Sigmoid colon (tissue), 4 donors: Measurements from ENCODE around the gene HADHA.

Source experiments
- POLR2AphosphoS5 ChIP-seq, 4 donors: sonication (generic); formaldehyde crosslinking; IDR thresholded peaks; one replicate each; pipeline ENCODE4 v1.6.1; 2017; ENCODE audit warnings: antibody characterized with exemption in 4 of 4
- TF ChIP-seq, protein P1 (sequence below), 4 experiments: fragments of 450-650 bp in 3 of 4; fragments of 200-600 bp in 1 of 4; IDR thresholded peaks; one replicate each; pipeline ENCODE4 v1.5.1; 2016 to 2019; ENCODE audit warnings: antibody characterized with exemption in 4 of 4, mild to moderate bottlenecking in 3 of 4, moderate library complexity in 2 of 4

DNA sequence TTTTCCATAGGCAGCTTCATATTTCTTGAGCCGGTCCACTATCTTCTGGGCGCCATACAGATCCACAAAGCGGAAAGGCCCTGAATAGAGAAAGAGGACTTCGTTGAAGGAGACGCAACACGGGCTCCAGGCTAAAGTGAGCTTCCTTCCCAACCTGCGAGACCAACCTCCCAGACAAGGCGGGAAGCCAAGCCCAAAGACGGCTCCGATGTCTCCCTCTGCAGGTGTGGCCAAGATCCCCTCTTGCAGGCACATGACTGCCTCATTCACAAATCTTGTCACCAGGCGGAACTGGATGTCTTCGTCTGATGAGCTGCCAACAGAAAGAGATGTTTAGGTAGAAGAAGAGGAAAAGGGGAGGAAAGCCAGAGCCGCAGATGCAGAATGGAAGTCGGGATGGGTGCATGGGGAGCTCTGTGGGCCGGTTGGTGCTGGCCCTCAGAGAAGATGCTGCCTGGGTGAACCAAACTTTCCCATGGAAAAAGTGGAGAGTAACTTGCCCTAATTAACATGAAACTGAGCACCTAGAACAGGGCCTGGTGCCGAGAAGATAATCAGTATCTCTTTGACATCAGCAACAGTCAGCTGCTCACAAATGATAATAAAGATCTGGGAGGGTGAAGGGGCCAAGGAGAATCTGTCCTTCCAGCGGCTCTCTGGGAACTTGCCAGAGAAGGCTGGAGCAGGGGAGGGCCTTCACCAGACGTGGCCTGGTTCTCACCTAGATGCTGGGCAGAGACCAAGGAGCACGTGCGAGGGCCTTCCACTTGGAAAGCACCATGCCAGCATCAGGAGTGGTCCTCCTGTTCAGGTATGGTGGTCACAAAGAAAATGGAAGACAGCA lies 52.9 kb downstream of the HADHA start:
- TF ChIP-seq, protein P1, sequence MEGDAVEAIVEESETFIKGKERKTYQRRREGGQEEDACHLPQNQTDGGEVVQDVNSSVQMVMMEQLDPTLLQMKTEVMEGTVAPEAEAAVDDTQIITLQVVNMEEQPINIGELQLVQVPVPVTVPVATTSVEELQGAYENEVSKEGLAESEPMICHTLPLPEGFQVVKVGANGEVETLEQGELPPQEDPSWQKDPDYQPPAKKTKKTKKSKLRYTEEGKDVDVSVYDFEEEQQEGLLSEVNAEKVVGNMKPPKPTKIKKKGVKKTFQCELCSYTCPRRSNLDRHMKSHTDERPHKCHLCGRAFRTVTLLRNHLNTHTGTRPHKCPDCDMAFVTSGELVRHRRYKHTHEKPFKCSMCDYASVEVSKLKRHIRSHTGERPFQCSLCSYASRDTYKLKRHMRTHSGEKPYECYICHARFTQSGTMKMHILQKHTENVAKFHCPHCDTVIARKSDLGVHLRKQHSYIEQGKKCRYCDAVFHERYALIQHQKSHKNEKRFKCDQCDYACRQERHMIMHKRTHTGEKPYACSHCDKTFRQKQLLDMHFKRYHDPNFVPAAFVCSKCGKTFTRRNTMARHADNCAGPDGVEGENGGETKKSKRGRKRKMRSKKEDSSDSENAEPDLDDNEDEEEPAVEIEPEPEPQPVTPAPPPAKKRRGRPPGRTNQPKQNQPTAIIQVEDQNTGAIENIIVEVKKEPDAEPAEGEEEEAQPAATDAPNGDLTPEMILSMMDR (IDR thresholded peaks at IDR 0.05): no peak
- no peak for TF ChIP-seq POLR2AphosphoS5 (IDR thresholded peaks at IDR 0.05)
